Neural cell (in vitro differentiated cells): ENCODE measurements around the gene SLC5A4. TPM values are rescaled to one million over a fixed set of nuclear protein-coding genes. Genes with fewer than 3 reads are reported as not detected.

Source experiments
- H2AFZ ChIP-seq: fragments of 200-600, 300-800 bp; sonication (generic), shearing (Covaris generic); 2 replicates; pipeline ENCODE4 v1.6.0; 2014; ENCODE audit warnings: low read depth, mild to moderate bottlenecking, antibody characterized with exemption, low read length, moderate library complexity
- H3F3A ChIP-seq: fragments of 200-600 bp; shearing (Covaris generic); 2 replicates; pipeline ENCODE4 v1.6.1; 2016; ENCODE audit warnings: mild to moderate bottlenecking, moderate library complexity, mixed read lengths, antibody characterized with exemption, low read length; ENCODE audit not compliant: insufficient read depth, poor library complexity, severe bottlenecking
- H3K27ac ChIP-seq: fragments of 200-600, 300-800 bp; sonication (generic), shearing (Covaris generic); 2 replicates; pipeline ENCODE4 v1.5.1; 2014; ENCODE audit warnings: mild to moderate bottlenecking, low read length, moderate library complexity
- H3K27me3 ChIP-seq: fragments of 300-800, 200-600 bp; sonication (generic), shearing (Covaris generic); 2 replicates; pipeline ENCODE4 v1.6.0; 2014; ENCODE audit warnings: mild to moderate bottlenecking, low read depth, low read length, moderate library complexity; ENCODE audit not compliant: insufficient read depth
- H3K36me3 ChIP-seq: fragments of 300-800, 200-600 bp; sonication (generic), shearing (Covaris generic); 2 replicates; pipeline ENCODE4 v1.5.1; 2014; ENCODE audit warnings: mild to moderate bottlenecking, antibody characterized with exemption, low read length, moderate library complexity; ENCODE audit not compliant: insufficient read depth
- H3K4me2 ChIP-seq: fragments of 300-800, 200-600 bp; sonication (generic), shearing (Covaris generic); 2 replicates; pipeline ENCODE4 v1.6.0; 2014; ENCODE audit warnings: mild to moderate bottlenecking, low read length
- H3K4me3 ChIP-seq: fragments of 300-800, 200-600 bp; sonication (generic), shearing (Covaris generic); 2 replicates; pipeline ENCODE4 v1.5.1; 2014; ENCODE audit warnings: mild to moderate bottlenecking, low read length, moderate library complexity
- H3K79me2 ChIP-seq: fragments of 200-600 bp; shearing (Covaris generic); replicated peaks from 2 replicates; pipeline ENCODE4 v1.6.0; 2014; ENCODE audit warnings: mild to moderate bottlenecking, low read length, moderate library complexity; ENCODE audit not compliant: insufficient read depth
- H3K9ac ChIP-seq: fragments of 300-800, 200-600 bp; sonication (generic), shearing (Covaris generic); 2 replicates; pipeline ENCODE4 v1.6.1; 2016; ENCODE audit warnings: mild to moderate bottlenecking, low read length, mixed read lengths
- H3K9me2 ChIP-seq: fragments of 200-600 bp; shearing (Covaris generic); 2 replicates; pipeline ENCODE4 v1.6.1; 2016; ENCODE audit warnings: mild to moderate bottlenecking, low read length, mixed read lengths; ENCODE audit not compliant: insufficient read depth
- H3K9me3 ChIP-seq: fragments of 200-600, 300-800 bp; sonication (generic), shearing (Covaris generic); 2 replicates; pipeline ENCODE4 v1.6.1; 2016; ENCODE audit warnings: mild to moderate bottlenecking, mixed run types, low read length, moderate library complexity, mixed read lengths
- H4K20me1 ChIP-seq: fragments of 200-600 bp; shearing (Covaris generic); 2 replicates; pipeline ENCODE4 v1.6.1; 2016; ENCODE audit warnings: mild to moderate bottlenecking, mixed run types; ENCODE audit not compliant: insufficient read depth
- CTCF ChIP-seq: fragments of 450-650 bp; IDR thresholded peaks from 2 replicates; pipeline ENCODE4 v1.5.1; 2014; ENCODE audit warnings: antibody characterized with exemption, mild to moderate bottlenecking, moderate library complexity; ENCODE audit not compliant: poor library complexity, severe bottlenecking
- EP300 ChIP-seq: fragments of 450-650 bp; conservative IDR thresholded peaks from 2 replicates; pipeline ENCODE4 v1.6.1; 2014; ENCODE audit warnings: antibody characterized with exemption, mild to moderate bottlenecking, moderate library complexity; ENCODE audit not compliant: poor library complexity, severe bottlenecking
- EZH2 ChIP-seq: fragments of 200-600, 300-800 bp; shearing (Covaris generic), sonication (generic); IDR thresholded peaks from 2 replicates; pipeline ENCODE4 v1.6.1; 2014; ENCODE audit warnings: antibody characterized with exemption, low read length, borderline replicate concordance, mild to moderate bottlenecking; ENCODE audit not compliant: insufficient read depth, poor library complexity, severe bottlenecking
- MXI1 ChIP-seq: fragments of 450-650 bp; conservative IDR thresholded peaks from 2 replicates; pipeline ENCODE4 v1.6.1; 2014; ENCODE audit warnings: antibody characterized with exemption, mild to moderate bottlenecking; ENCODE audit not compliant: poor library complexity, severe bottlenecking
- POLR2AphosphoS5 ChIP-seq: IDR thresholded peaks from 2 replicates; pipeline ENCODE4 v1.6.1; 2012
- RAD21 ChIP-seq: fragments of 450-650 bp; conservative IDR thresholded peaks from 2 replicates; pipeline ENCODE4 v1.6.1; 2014; ENCODE audit warnings: antibody characterized with exemption, mild to moderate bottlenecking, moderate library complexity
- REST ChIP-seq: IDR thresholded peaks from 2 replicates; pipeline ENCODE4 v1.6.1; 2012; ENCODE audit warnings: borderline replicate concordance
- SMC3 ChIP-seq: fragments of 450-650 bp; conservative IDR thresholded peaks from 2 replicates; pipeline ENCODE4 v1.6.1; 2014; ENCODE audit warnings: antibody characterized with exemption, mild to moderate bottlenecking, moderate library complexity; ENCODE audit not compliant: poor library complexity
- TAF1 ChIP-seq: IDR thresholded peaks from 2 replicates; pipeline ENCODE4 v1.6.1; 2012; ENCODE audit warnings: low read depth
- polyA plus RNA-seq: library from polyadenylated mRNA; depleted of rRNA; stranded (reverse); fragments of >200 nt; gene quantifications from 2 replicates; pipeline ENCODE4 v1.2.3, GENCODE V29; 2014

Gene SLC5A4
- polyA plus RNA-seq, 1 donor from 2014 or later: not detected

- no peaks in the 10 kb centered on the region for H3K27me3 ChIP-seq
- H3K9ac ChIP-seq: no peak overlapping the region
- no peaks in the 10 kb centered on the region for H3F3A ChIP-seq
- H3K4me2 ChIP-seq: no peak overlapping the region
- TF ChIP-seq RAD21: no peak
- H3K36me3 ChIP-seq: no peaks in the 10 kb centered on the region
- H2AFZ ChIP-seq: no peak overlapping the region
- no peak overlapping the region for H3K27ac ChIP-seq
- no peak overlapping the region for H3K4me3 ChIP-seq
- H3K9me2 ChIP-seq: no peaks in the 10 kb centered on the region
- no peaks in the 10 kb centered on the region for H3K79me2 ChIP-seq
- no peaks in the 10 kb centered on the region for H3K9me3 ChIP-seq
- no peaks in the 10 kb centered on the region for H4K20me1 ChIP-seq
These were observed 71.5 kb downstream of the SLC5A4 start for GRCh38 chr22:32183625-32184024.

GRCh38 chr22:32181043-32181442 lies 74.1 kb downstream of the SLC5A4 start:
- H4K20me1 ChIP-seq: no peaks in the 10 kb centered on the region
- no peaks in the 10 kb centered on the region for H3K36me3 ChIP-seq
- no peaks in the 10 kb centered on the region for H3K9me3 ChIP-seq
- no peaks in the 10 kb centered on the region for H3K79me2 ChIP-seq
- H3K9ac ChIP-seq: no peak overlapping the region
- H3K27me3 ChIP-seq: peaks cover 13% of the 10 kb centered on the region
- no peak overlapping the region for H3K4me3 ChIP-seq
- no peak overlapping the region for H3K27ac ChIP-seq
- no peak overlapping the region for H2AFZ ChIP-seq
- TF ChIP-seq EZH2: no peak
- TF ChIP-seq MXI1: no peak
- TF ChIP-seq TAF1: no peak
- no peak for TF ChIP-seq REST
- no peak for TF ChIP-seq EP300
- TF ChIP-seq POLR2AphosphoS5: no peak
- no peak for TF ChIP-seq SMC3
- TF ChIP-seq CTCF: no peak
- no peak for TF ChIP-seq RAD21
- no peaks in the 10 kb centered on the region for H3F3A ChIP-seq
- no peaks in the 10 kb centered on the region for H3K9me2 ChIP-seq
- no peak overlapping the region for H3K4me2 ChIP-seq

GRCh38 chr22:32177221-32177765 lies 77.9 kb downstream of the SLC5A4 start:
- no peaks in the 10 kb centered on the region for H3K79me2 ChIP-seq
- no peaks in the 10 kb centered on the region for H4K20me1 ChIP-seq
- TF ChIP-seq POLR2AphosphoS5: no peak
- TF ChIP-seq TAF1: no peak
- TF ChIP-seq EP300: no peak
- TF ChIP-seq REST: no peak
- TF ChIP-seq RAD21: no peak
- no peak for TF ChIP-seq CTCF
- TF ChIP-seq SMC3: no peak
- TF ChIP-seq MXI1: no peak
- no peaks in the 10 kb centered on the region for H3K36me3 ChIP-seq
- no peaks in the 10 kb centered on the region for H3F3A ChIP-seq
- no peak overlapping the region for H3K27ac ChIP-seq
- no peak overlapping the region for H2AFZ ChIP-seq
- H3K9me3 ChIP-seq: no peaks in the 10 kb centered on the region
- peaks cover 27% of the 10 kb centered on the region for H3K27me3 ChIP-seq
- no peaks in the 10 kb centered on the region for H3K9me2 ChIP-seq
- no peak overlapping the region for H3K4me3 ChIP-seq
- no peak overlapping the region for H3K9ac ChIP-seq
- no peak overlapping the region for H3K4me2 ChIP-seq
